IPS DF 6.9 (cell line): Measurements from ENCODE around the gene LANCL2.
"Not testable (repeated sequence)": the region's sequence is repeated elsewhere in the genome, so short reads cannot be mapped to it uniquely, and the experiment has no call there.

ENCODE experiments used
- DNase-seq: peaks from one replicate; pipeline ENCODE4 v3.0.0-alpha.2; 2013; ENCODE audit warnings: low read depth, low spot score
- H3K27ac ChIP-seq: one replicate; pipeline ENCODE4 v1.5.1; 2013; ENCODE audit warnings: low read length, control low read depth
- H3K27me3 ChIP-seq: 2 replicates; pipeline ENCODE4 v1.6.1; 2013; ENCODE audit warnings: mild to moderate bottlenecking, low read length; ENCODE audit not compliant: control insufficient read depth, insufficient read depth
- H3K36me3 ChIP-seq: 2 replicates; pipeline ENCODE4 v1.6.1; 2013; ENCODE audit warnings: low read length; ENCODE audit not compliant: control insufficient read depth, insufficient read depth
- H3K4me1 ChIP-seq: 2 replicates; pipeline ENCODE4 v1.6.1; 2013; ENCODE audit warnings: low read length; ENCODE audit not compliant: control insufficient read depth, insufficient read depth
- H3K4me3 ChIP-seq: 2 replicates; pipeline ENCODE4 v1.5.1; 2013; ENCODE audit warnings: mild to moderate bottlenecking, low read length
- H3K9me3 ChIP-seq: 2 replicates; pipeline ENCODE4 v1.6.1; 2013; ENCODE audit warnings: low read length, inconsistent platforms; ENCODE audit not compliant: control insufficient read depth, insufficient read depth
- WGBS: extraction: QIAGEN DNeasy Blood & Tissue Kit; methylation state at CpG from one replicate; pipeline ENCODE4 v1.1.7; 2013; ENCODE audit warnings: mixed read lengths, missing lambda C conversion rate; ENCODE audit not compliant: insufficient read length, insufficient coverage; 5-methylcytosine and 5-hydroxymethylcytosine counted together

The LANCL2 gene

DNA sequence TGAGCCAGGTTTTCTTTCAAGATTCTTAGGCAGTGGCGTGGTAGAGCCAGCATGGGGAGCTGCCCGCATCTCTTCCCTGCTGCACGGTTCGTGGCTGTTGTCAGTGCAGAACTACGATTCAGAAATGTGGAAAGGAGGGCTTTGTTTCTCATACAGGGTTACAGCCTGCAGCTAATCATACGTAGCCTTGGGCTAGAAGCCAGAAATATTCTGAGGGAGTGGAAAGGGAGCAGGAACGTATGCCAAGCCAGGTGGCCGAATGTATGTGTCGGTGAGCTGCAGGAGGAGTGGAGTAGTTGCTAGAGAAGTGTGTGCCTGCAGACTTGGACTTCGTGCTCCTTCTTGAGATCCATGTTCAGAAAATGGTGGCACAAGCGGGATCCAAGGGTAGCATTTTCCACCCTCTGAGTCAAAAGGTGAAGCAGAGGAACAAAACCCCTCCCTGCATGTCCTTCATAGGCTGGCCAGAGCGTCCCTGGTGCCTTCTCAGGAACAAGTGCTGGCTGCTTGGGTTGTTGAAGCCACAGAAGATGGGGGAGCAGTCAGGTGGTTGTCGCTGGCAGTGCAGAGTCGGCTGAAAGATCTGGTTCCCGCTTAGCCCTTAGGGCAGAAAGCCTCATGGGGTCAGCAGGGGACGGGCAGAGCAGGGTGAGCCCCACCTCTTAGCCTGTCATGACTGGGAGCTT, 40.9 kb downstream of the LANCL2 start:
- no CpG with 5 or more reads among the region's 16 CpGs for WGBS
- H3K36me3 ChIP-seq, result no peaks in the 10 kb centered on the region
- no peak for DNase-seq

DNA sequence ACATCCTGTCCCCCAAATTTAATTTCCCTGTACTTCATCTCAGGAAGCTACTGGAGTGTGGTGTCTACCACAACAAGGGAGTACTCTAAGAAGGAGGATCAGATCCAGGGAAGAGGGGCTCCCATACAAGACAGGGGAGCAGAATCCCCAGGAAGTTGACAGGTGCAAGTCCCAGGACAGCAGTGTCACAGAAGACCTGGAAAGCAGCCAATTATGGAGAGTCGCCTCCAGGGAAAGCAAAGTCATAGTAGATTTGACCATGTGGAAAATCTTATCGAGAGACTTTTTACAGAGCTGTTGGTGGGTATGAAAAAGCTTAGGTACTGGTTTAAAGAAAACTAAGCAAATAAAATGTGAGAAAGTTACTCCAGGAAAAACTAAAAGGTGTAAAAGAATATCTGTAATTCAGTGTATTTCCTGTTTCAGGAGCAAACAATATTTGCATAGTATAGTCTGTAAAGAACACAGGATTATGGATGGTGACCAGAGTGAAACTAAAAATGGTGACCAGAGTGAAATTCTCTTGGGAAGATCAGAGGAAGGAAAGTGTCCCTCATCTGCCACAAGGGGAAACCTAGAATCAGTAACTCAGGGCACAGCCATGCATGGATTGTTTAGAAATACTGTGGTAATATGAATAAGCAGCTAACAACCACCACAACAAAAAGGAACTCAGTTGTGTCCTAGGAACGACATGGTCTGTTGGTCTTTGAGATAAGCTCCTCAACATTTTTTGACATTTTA, 44.5 kb downstream of the LANCL2 start:
- H3K4me3 ChIP-seq, result no peak overlapping the region
- no peaks in the 10 kb centered on the region for H3K4me1 ChIP-seq
- H3K36me3 ChIP-seq, result no peaks in the 10 kb centered on the region
- DNase-seq, result no peak
- no peaks in the 10 kb centered on the region for H3K9me3 ChIP-seq
- WGBS, result no CpG with 5 or more reads among the region's 3 CpGs
- no peaks in the 10 kb centered on the region for H3K27me3 ChIP-seq
- H3K27ac ChIP-seq, result no peak overlapping the region

More for the DNA sequence above, 40.9 kb downstream of the LANCL2 start:
- Histone ChIP-seq H3K27me3 (no peaks in the 10 kb centered on the region), H3K4me3 (no peak overlapping the region), H3K27ac (no peak overlapping the region), H3K4me1 (no peaks in the 10 kb centered on the region), H3K9me3 (no peaks in the 10 kb centered on the region)

DNA sequence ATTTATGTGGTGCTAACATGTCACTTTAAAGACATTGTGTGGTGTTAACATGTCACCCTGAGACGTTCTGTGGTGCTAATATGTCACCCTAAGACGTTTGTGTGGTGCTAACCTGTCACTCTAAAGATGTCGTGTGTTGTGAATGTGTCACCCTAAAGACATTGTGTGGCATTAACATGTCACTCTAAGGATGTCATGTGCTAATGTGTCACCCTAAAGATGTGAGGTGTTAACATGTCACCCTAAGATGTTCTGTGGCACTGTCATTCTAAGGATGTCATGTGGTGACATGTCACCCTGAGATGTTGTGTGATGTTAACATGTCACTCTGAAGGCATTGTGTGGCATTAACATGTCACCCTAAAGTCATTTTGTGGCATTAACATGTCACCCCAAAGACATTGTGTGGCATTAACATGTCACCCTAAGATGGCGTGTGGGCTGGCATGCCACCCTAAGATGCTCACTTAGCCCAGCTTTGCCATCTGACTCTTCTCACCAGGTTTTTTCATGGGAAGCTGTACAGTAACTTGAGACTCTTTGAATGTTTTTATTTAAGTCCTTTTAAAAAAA, 45.6 kb downstream of the LANCL2 start:
- Histone ChIP-seq H3K27me3 (no peaks in the 10 kb centered on the region), H3K27ac (no peak overlapping the region), H3K4me3 (no peak overlapping the region), H3K36me3 (no peaks in the 10 kb centered on the region), H3K4me1 (no peaks in the 10 kb centered on the region), H3K9me3 (no peaks in the 10 kb centered on the region)
- no CpG with 5 or more reads among the region's 4 CpGs for WGBS
- no peak for DNase-seq

DNA sequence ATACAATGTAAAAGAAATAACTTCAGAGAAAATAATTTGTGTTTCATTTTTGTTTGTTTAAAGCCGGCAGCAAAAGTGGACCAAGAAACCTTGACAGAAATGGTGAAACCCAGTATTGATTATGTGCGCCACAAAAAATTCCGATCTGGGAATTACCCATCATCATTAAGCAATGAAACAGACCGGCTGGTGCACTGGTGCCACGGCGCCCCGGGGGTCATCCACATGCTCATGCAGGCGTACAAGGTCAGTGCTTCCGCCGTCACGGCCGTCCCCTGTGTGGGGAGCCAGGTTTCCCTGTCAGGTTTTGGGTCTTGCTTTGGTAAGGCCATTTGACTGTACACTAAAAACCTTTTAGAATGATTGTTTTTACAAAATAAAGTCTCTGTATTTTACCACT, 46.7 kb downstream of the LANCL2 start:
- no CpG with 5 or more reads among the region's 12 CpGs for WGBS

DNA sequence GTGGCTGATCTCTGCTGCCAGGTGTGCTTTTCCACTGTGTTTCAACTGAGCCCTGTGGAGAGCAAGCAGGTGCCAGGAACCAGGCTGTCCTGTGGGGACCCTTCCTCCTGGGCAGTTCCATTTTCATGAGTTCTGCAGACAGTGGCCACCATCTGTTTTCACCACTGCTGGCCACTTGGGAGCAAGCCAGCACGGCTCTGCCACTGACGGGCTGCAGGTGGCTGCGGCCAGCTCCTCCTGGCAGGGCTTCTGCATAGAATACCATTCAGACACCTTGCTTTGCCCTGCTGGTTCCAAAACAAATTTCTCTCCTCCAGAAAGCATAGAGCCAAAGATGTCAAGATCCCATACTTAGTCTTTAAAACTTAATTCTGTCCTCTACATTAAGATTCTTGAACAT, 48.3 kb downstream of the LANCL2 start:
- DNase-seq, result no peak
- no peak overlapping the region for H3K4me3 ChIP-seq
- no CpG with 5 or more reads among the region's 3 CpGs for WGBS
- no peaks in the 10 kb centered on the region for H3K9me3 ChIP-seq
- H3K27ac ChIP-seq, result no peak overlapping the region
- H3K4me1 ChIP-seq, result no peaks in the 10 kb centered on the region
- no peaks in the 10 kb centered on the region for H3K27me3 ChIP-seq
- no peaks in the 10 kb centered on the region for H3K36me3 ChIP-seq

More for the DNA sequence above, 46.7 kb downstream of the LANCL2 start:
- no peaks in the 10 kb centered on the region for H3K9me3 ChIP-seq
- H3K27me3 ChIP-seq, result no peaks in the 10 kb centered on the region
- DNase-seq, result no peak
- H3K27ac ChIP-seq, result no peak overlapping the region
- no peaks in the 10 kb centered on the region for H3K36me3 ChIP-seq
- H3K4me1 ChIP-seq, result no peaks in the 10 kb centered on the region
- H3K4me3 ChIP-seq, result no peak overlapping the region

DNA sequence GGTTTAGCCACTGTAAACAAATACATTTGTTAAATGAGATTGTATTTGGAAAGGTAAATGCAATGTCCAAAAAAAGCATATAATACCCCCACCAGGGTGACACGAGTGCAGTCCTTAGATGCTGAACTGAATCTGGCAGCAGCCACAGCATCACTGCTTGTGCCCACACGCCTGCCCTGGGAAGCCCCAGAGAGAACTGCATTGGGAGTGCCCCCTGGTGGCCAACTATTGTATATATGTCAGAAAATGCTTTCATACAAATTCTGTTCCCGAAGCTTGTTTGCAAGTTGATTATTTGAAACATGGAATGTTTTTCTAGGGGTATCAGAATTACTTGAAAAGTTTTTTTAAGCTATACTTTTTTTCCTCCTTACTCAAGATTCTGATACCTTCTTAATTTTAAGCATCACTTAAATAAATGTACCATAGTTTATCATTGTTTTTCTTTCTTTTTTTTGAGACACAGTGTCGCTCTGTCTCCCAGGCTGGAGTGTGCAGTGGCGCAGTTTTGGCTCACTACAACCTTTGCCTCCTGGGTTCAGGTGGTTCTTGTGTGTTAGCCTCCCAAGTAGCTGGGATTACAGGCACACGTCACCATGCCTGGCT, 50.1 kb downstream of the LANCL2 start:
- Histone ChIP-seq H3K4me3 (no peak overlapping the region), H3K27me3 (no peaks in the 10 kb centered on the region), H3K36me3 (no peaks in the 10 kb centered on the region), H3K4me1 (no peaks in the 10 kb centered on the region), H3K27ac (no peak overlapping the region), H3K9me3 (no peaks in the 10 kb centered on the region)
- DNase-seq, result peak; percentile 27
- no CpG with 5 or more reads among the region's 6 CpGs for WGBS

DNA sequence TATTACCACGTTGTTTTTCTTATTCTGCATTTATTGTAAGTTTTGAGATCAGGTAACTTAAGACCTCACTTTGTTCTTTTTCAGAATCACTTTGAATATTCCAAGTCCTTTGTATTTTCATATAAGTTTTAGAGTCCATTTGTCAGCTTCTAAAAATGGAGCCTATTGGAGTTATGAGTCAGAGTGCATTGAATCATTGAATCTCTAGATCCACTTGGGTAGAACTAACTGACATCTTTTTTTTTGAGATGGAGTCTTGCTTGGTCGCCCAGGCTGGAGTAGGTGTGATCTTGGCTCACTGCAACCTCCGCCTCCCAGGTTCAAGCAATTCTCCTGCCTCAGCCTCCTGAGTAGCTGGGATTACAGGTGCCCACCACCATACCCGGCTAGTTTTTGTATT, 52.3 kb downstream of the LANCL2 start:
- no CpG with 5 or more reads among the region's 4 CpGs for WGBS
- not testable (repeated sequence) for H3K4me1 ChIP-seq, H3K4me3 ChIP-seq, DNase-seq, H3K27ac ChIP-seq, H3K36me3 ChIP-seq, H3K9me3 ChIP-seq, H3K27me3 ChIP-seq

DNA sequence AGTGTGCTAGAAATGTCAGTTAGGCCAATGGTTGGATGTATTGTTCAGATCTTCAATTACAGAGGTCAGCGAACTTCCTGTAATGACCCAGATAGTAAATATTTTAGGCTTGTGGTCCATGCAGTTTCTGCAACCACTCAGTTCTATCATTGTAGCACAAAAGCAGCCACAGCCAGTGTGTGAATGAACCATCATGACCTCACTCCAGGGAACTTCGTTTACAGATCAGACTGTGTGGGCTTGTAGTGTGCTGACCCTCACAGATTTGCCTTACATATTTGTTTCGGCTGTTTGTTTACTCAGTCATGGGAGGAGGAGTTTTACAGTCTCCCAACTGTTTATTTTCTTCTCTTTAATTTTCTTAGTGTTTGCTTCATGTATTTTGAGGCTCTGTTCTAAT, 55.4 kb downstream of the LANCL2 start:
- H3K4me3 ChIP-seq, result no peak overlapping the region
- H3K4me1 ChIP-seq, result no peaks in the 10 kb centered on the region
- no peak for DNase-seq
- H3K36me3 ChIP-seq, result no peaks in the 10 kb centered on the region
- H3K27me3 ChIP-seq, result no peaks in the 10 kb centered on the region
- WGBS, result no CpG with 5 or more reads among the region's 3 CpGs
- no peak overlapping the region for H3K27ac ChIP-seq
- H3K9me3 ChIP-seq, result no peaks in the 10 kb centered on the region

DNA sequence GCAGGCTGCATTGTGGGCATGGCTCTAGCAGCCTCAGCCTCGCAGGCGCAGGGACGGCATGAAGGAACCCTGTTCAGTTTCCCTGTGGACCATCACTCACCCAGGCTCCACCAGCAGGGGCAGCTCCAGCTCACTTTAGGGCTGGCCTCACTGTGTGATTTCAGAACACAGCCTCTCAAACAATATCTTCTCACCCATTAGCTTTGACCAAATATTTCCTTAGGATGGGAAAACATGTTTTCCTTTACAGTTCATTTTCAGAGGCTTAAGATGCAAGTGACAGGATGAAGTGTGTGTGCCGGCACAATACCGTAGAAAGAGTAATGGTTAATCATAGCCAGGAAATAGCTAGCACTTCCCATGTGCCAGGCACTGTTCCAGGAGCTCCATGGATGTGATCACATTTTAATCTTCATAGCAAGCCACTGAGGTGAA, 58.2 kb downstream of the LANCL2 start:
- Histone ChIP-seq H3K27ac (no peak overlapping the region), H3K4me1 (no peaks in the 10 kb centered on the region), H3K36me3 (no peaks in the 10 kb centered on the region), H3K4me3 (no peak overlapping the region), H3K27me3 (no peaks in the 10 kb centered on the region), H3K9me3 (no peaks in the 10 kb centered on the region)
- DNase-seq, result no peak
- no CpG with 5 or more reads among the region's 5 CpGs for WGBS

DNA sequence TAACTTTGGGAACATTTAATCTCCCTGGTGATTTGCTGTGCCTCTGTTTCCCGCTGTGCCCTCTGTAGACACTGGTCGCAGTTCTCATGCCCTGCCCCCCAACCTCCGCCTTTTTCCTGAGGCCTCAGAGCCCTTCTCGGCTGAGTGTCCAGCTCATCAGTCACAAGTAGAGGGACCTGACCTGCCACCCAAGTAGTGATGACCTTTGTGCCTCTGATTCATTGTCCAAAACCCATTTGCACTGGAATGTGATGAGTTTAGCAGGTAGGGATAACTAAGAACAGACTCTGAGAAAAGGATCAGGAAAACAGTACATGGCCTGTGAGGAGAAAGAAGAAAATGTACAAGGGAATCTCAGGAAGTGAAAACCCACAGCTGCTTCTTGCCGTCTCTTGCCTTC, 58.8 kb downstream of the LANCL2 start:
- Histone ChIP-seq H3K27ac (no peak overlapping the region), H3K4me1 (no peaks in the 10 kb centered on the region), H3K36me3 (no peaks in the 10 kb centered on the region), H3K4me3 (no peak overlapping the region), H3K27me3 (no peaks in the 10 kb centered on the region), H3K9me3 (no peaks in the 10 kb centered on the region)
- no CpG with 5 or more reads among the region's 5 CpGs for WGBS
- DNase-seq, result no peak
